LoVo (cell line): Measurements from ENCODE around the gene BCL2.
A peak's percentile ranks its signal among the peaks of the same experiment; 100 is the strongest.

ENCODE experiments used
- DNase-seq: peaks from one replicate; pipeline ENCODE4 v3.0.0-alpha.2; 2016; ENCODE audit warnings: low spot score

The BCL2 gene

GRCh38 chr18:63180971-63181376, 138.6 kb downstream of the BCL2 start:
- DNase-seq: no peak

GRCh38 chr18:63180321-63180720, 139.2 kb downstream of the BCL2 start:
- no peak for DNase-seq

- DNase-seq: no peak
Measured at GRCh38 chr18:63179422-63179821, 140.1 kb downstream of the BCL2 start.

GRCh38 chr18:63178971-63179370, 140.6 kb downstream of the BCL2 start:
- no peak for DNase-seq

- DNase-seq: peak; percentile 18
Measured at GRCh38 chr18:63177919-63178821, 141.4 kb downstream of the BCL2 start.

GRCh38 chr18:63177259-63177658, 142.3 kb downstream of the BCL2 start:
- DNase-seq: no peak

GRCh38 chr18:63175264-63175663, 144.3 kb downstream of the BCL2 start:
- no peak for DNase-seq

- DNase-seq: no peak
Measured at GRCh38 chr18:63173983-63174382, 145.6 kb downstream of the BCL2 start.

- no peak for DNase-seq
Measured at GRCh38 chr18:63169853-63170252, 149.7 kb downstream of the BCL2 start.

- no peak for DNase-seq
Measured at GRCh38 chr18:63168287-63168686, 151.3 kb downstream of the BCL2 start.

GRCh38 chr18:63166142-63166541, 153.4 kb downstream of the BCL2 start:
- DNase-seq: no peak

GRCh38 chr18:63164396-63164795, 155.2 kb downstream of the BCL2 start:
- DNase-seq: no peak

- DNase-seq: no peak
Measured at GRCh38 chr18:63162271-63163014, 157.1 kb downstream of the BCL2 start.

GRCh38 chr18:63161761-63162195, 157.8 kb downstream of the BCL2 start:
- peak; percentile 59 for DNase-seq

GRCh38 chr18:63161032-63161760, 158.4 kb downstream of the BCL2 start:
- no peak for DNase-seq

- DNase-seq: no peak
Measured at GRCh38 chr18:63160172-63160995, 159.2 kb downstream of the BCL2 start.

GRCh38 chr18:63159590-63159989, 160.0 kb downstream of the BCL2 start:
- no peak for DNase-seq

- DNase-seq: no peak
Measured at GRCh38 chr18:63158676-63159291, 160.8 kb downstream of the BCL2 start.

- DNase-seq: no peak
Measured at GRCh38 chr18:63158012-63158631, 161.4 kb downstream of the BCL2 start.

- DNase-seq: no peak
Measured at GRCh38 chr18:63157293-63158011, 162.1 kb downstream of the BCL2 start.
